Activated CD4-positive, alpha-beta T cell treated with anti-CD3 and anti-CD28 coated beads, Interleukin-2, amount 10 ng/mL, durations not matched to agents 7 days and 5 days (primary cell): ENCODE results near the gene DUSP2. TPM values are rescaled to one million over a fixed set of nuclear protein-coding genes. Genes with fewer than 3 reads are reported as not detected.

ENCODE experiments used
- CTCF ChIA-PET: fragments of 350-600 bp; sonication (Branson Sonifier 250); formaldehyde crosslinking; loops from one replicate; lab custom pipeline; 2021; ENCODE audit warnings: antibody characterized with exemption; lab: Charles Lee
- POLR2A ChIA-PET: fragments of 350-600 bp; sonication (Branson Sonifier 250); formaldehyde crosslinking; loops from one replicate; lab custom pipeline; 2021; ENCODE audit warnings: antibody characterized with exemption; lab: Charles Lee
- DNase-seq: peaks from one replicate; pipeline ENCODE4 v3.0.0-alpha.2; 2020
- H3K27ac Mint-ChIP-seq: one replicate; pipeline ENCODE4 v1.8.0; 2021; ENCODE audit warnings: mild to moderate bottlenecking, moderate library complexity, mixed read lengths
- H3K27me3 Mint-ChIP-seq: one replicate; pipeline ENCODE4 v1.8.0; 2021; ENCODE audit warnings: mixed read lengths
- H3K36me3 Mint-ChIP-seq: one replicate; pipeline ENCODE4 v1.8.0; 2021; ENCODE audit warnings: low read depth, mixed read lengths
- H3K4me1 Mint-ChIP-seq: one replicate; pipeline ENCODE4 v1.8.0; 2021; ENCODE audit warnings: mixed read lengths
- H3K4me3 Mint-ChIP-seq: one replicate; pipeline ENCODE4 v1.8.0; 2021; ENCODE audit warnings: mild to moderate bottlenecking, moderate library complexity, mixed read lengths
- H3K9me3 Mint-ChIP-seq: one replicate; pipeline ENCODE4 v1.8.0; 2021; ENCODE audit warnings: mixed read lengths
- total RNA-seq, 2 experiments: library from RNA; stranded (reverse); gene quantifications; one replicate each; pipeline ENCODE4 v1.2.3, GENCODE V29; 2021

DUSP2 gene
- total RNA-seq, 2 experiments from 2014 or later: 11.9 to 14.2 TPM

DNA sequence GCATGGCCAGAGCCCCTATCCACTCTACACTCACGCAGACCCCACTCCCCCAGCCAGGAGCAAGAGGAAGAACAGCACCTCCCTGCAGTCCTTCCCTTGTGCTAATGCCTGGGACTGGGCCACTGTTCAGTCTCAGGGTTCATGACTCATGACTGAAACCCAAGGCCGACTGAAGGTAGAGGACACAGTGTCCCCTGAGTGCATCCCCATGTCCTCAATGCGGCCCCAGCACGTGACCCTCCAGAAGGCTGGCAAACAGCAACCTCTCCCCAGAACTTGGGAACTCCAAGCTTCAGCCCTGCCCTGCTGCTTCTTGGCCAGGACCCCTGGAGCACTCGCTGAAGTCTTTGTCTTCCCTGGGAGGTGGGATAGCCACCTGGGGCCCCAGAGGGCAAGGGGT, 22.8 kb downstream of the DUSP2 start:
- Mint-ChIP-seq H3K27ac (no peak overlapping the region), H3K4me1 (peaks cover 8% of the 10 kb centered on the region), H3K27me3 (peaks cover 31% of the 10 kb centered on the region), H3K4me3 (no peak overlapping the region), H3K36me3 (no peaks in the 10 kb centered on the region), H3K9me3 (no peaks in the 10 kb centered on the region)
- DNase-seq: no peak
- ChIA-PET POLR2A (no interaction called here), CTCF (interaction anchor here (1.4 kb wide), 1 partner anchor 16 kb away, joined by 7 read pairs; the partner anchor contains the start of gene ASTL)

GRCh38 chr2:96121414-96121813, 23.8 kb downstream of the DUSP2 start:
- no peak overlapping the region for H3K4me3 Mint-ChIP-seq
- ChIA-PET POLR2A (no interaction called here), CTCF (interaction anchor here (0.6 kb wide), 1 partner anchor 149 kb away, joined by 3 read pairs; no protein-coding TSS in a partner anchor)
- no peak for DNase-seq
- H3K9me3 Mint-ChIP-seq: no peaks in the 10 kb centered on the region
- H3K36me3 Mint-ChIP-seq: no peaks in the 10 kb centered on the region
- H3K27ac Mint-ChIP-seq: no peak overlapping the region
- H3K4me1 Mint-ChIP-seq: peaks cover 10% of the 10 kb centered on the region
- H3K27me3 Mint-ChIP-seq: peaks cover 31% of the 10 kb centered on the region

DNA sequence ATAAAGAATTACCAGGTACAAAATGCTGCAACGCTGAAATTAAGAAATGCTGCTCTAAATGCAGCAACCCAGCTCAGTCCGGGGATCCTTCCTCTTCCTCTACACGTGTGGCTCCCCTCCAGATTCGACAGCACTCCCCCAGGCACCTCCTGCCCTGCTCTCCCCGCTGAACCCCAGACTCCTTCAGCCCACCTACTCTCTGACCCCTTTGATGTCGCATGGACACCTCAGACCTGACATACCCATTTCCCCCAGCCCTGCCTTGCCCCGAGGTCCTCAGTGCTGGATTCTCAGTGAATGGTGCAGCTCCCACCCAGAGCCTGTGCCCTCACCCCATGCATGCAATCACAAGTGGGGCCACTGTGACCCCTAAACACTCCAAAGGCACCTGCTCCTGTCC, 24.2 kb downstream of the DUSP2 start:
- H3K27me3 Mint-ChIP-seq: peaks cover 31% of the 10 kb centered on the region
- H3K27ac Mint-ChIP-seq: no peak overlapping the region
- H3K9me3 Mint-ChIP-seq: no peaks in the 10 kb centered on the region
- H3K4me3 Mint-ChIP-seq: no peak overlapping the region
- ChIA-PET POLR2A (no interaction called here), CTCF (interaction anchor here (0.6 kb wide), 1 partner anchor 150 kb away, joined by 3 read pairs; no protein-coding TSS in a partner anchor)
- H3K4me1 Mint-ChIP-seq: peaks cover 10% of the 10 kb centered on the region
- DNase-seq: no peak
- H3K36me3 Mint-ChIP-seq: no peaks in the 10 kb centered on the region

GRCh38 chr2:96120091-96120720, 25.0 kb downstream of the DUSP2 start:
- Mint-ChIP-seq H3K4me1 (peaks cover 17% of the 10 kb centered on the region), H3K36me3 (no peaks in the 10 kb centered on the region), H3K9me3 (no peaks in the 10 kb centered on the region), H3K27ac (peak overlapping the region; percentile 20), H3K4me3 (no peak overlapping the region), H3K27me3 (peaks cover 38% of the 10 kb centered on the region)
- ChIA-PET CTCF (interaction anchor here (1.5 kb wide), 1 partner anchor 127 kb away, joined by 3 read pairs; no protein-coding TSS in a partner anchor), POLR2A (no interaction called here)
- DNase-seq: no peak

- no peaks in the 10 kb centered on the region for H3K36me3 Mint-ChIP-seq
- peaks cover 40% of the 10 kb centered on the region for H3K27me3 Mint-ChIP-seq
- H3K27ac Mint-ChIP-seq: no peak overlapping the region
- ChIA-PET CTCF (interaction anchor here (1.5 to 3.6 kb wide), 3 partner anchors 19 to 127 kb away, joined by 3 to 26 read pairs (median 7); partner anchors contain the start of gene ASTL), POLR2A (no interaction called here)
- H3K4me3 Mint-ChIP-seq: no peak overlapping the region
- no peaks in the 10 kb centered on the region for H3K9me3 Mint-ChIP-seq
- DNase-seq: no peak
- peaks cover 17% of the 10 kb centered on the region for H3K4me1 Mint-ChIP-seq
Measured at GRCh38 chr2:96119389-96119751, 25.9 kb downstream of the DUSP2 start.

DNA sequence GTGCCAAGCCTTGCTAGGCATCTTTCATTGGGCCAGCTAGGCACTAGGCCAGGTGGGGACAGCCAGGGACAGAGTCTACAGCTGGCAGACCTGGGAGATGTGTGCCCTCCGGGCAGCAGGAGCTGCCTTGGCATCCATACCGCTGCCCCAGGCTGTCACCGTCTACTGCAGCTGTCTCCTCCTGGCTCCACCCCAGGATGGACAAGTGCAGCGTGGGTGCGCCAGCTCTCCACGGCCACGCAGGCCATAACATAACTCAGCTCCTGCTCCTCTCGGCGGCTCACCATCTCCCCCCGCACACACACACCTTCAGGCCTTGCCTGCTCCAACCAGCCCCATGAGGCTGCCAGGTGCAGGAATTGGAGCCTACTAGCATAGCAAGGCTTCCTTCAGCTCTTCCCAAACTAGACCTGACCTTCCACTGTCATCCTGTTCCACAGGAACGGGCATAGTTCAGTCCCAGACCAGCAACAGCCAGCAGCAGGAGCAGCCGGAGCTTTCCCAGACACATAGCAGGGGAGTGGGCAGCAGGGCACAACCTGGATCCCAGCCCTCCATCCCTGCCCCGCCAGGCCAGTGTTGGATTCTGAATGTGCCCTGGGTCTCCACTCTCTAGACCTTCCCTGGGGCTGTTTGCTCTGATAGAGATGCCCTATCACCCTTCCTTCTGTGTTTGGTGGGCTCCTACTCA, 26.4 kb downstream of the DUSP2 start:
- no peak overlapping the region for H3K27ac Mint-ChIP-seq

GRCh38 chr2:96117701-96118588, 27.3 kb downstream of the DUSP2 start:
- no peak for DNase-seq
- H3K36me3 Mint-ChIP-seq: no peaks in the 10 kb centered on the region

More for the DNA sequence above, 26.4 kb downstream of the DUSP2 start:
- H3K9me3 Mint-ChIP-seq: no peaks in the 10 kb centered on the region
- ChIA-PET POLR2A (no interaction called here), CTCF (interaction anchor here (1.5 to 3.6 kb wide), 5 partner anchors 19 to 126 kb away, joined by 3 to 28 read pairs (median 15); partner anchors contain the start of gene ASTL)
- peaks cover 17% of the 10 kb centered on the region for H3K4me1 Mint-ChIP-seq
- no peaks in the 10 kb centered on the region for H3K36me3 Mint-ChIP-seq
- H3K4me3 Mint-ChIP-seq: no peak overlapping the region
- no peak for DNase-seq
- peaks cover 40% of the 10 kb centered on the region for H3K27me3 Mint-ChIP-seq

GRCh38 chr2:96116879-96117533, 28.2 kb downstream of the DUSP2 start:
- Mint-ChIP-seq H3K4me1 (peaks cover 17% of the 10 kb centered on the region), H3K4me3 (peak overlapping the region; percentile 52), H3K9me3 (no peaks in the 10 kb centered on the region), H3K27ac (no peak overlapping the region), H3K36me3 (no peaks in the 10 kb centered on the region), H3K27me3 (peaks cover 40% of the 10 kb centered on the region)
- ChIA-PET CTCF (interaction anchor here (0.6 to 3.6 kb wide), 36 partner anchors 9 to 535 kb away, joined by 3 to 28 read pairs (median 4); partner anchors contain the start of genes ANKRD36C, ASTL and ITPRIPL1), POLR2A (no interaction called here)
- peak; percentile 50 for DNase-seq

More at GRCh38 chr2:96117701-96118588, 27.3 kb downstream of the DUSP2 start:
- H3K27me3 Mint-ChIP-seq: peaks cover 40% of the 10 kb centered on the region
- ChIA-PET POLR2A (no interaction called here), CTCF (interaction anchor here (0.6 to 3.6 kb wide), 20 partner anchors 12 to 534 kb away, joined by 3 to 28 read pairs (median 4); partner anchors contain the start of genes ANKRD36C and ASTL)
- H3K9me3 Mint-ChIP-seq: no peaks in the 10 kb centered on the region
- H3K4me1 Mint-ChIP-seq: peaks cover 17% of the 10 kb centered on the region
- H3K4me3 Mint-ChIP-seq: peak overlapping the region; percentile 52
- H3K27ac Mint-ChIP-seq: no peak overlapping the region

DNA sequence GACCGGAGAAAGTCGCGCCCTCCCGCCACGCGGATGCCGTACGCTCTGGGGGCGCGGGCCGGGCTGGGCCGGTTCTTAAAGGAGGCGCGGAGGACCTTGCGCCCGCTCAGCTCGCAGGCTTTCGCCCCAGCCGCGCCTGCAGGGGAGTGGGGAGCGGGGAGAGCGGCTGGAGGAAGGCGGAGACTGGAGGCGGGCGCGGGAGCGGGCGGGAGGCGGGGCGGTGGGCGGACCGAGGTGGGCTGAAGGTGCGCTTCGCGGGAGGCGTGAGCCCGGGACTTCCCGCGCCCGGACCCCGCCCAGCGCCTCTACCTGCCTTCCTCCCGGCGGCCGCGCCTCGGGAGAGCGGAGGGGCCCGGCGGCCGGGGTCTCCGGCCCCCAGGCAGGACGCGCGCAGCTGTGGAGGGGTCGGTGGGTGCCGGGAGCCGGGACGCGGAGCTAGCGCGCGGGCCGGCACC, 28.8 kb downstream of the DUSP2 start, which contains the start of gene ADRA2B:
ADRA2B (minus strand) TSS at position 148 of the 455 bp plus-strand sequence. CDS start 422 bp downstream, outside the sequence.
- ChIA-PET POLR2A (no interaction called here), CTCF (interaction anchor here (0.6 to 3.6 kb wide), 34 partner anchors 8 to 536 kb away, joined by 3 to 28 read pairs (median 4); partner anchors contain the start of genes ANKRD36C, ASTL and ITPRIPL1)
- H3K4me1 Mint-ChIP-seq: peaks cover 17% of the 10 kb centered on the region
- H3K27ac Mint-ChIP-seq: peak within 1 kb of the TSS; percentile 50
- peak within 1 kb of the TSS; percentile 68 for H3K4me3 Mint-ChIP-seq
- no peaks in the 10 kb centered on the region for H3K9me3 Mint-ChIP-seq
- DNase-seq: peak; percentile 70
- H3K27me3 Mint-ChIP-seq: peaks cover 35% of the 10 kb centered on the region
- no peaks in the 10 kb centered on the region for H3K36me3 Mint-ChIP-seq

- CTCF ChIA-PET: interaction anchor here (0.9 to 3.6 kb wide), 9 partner anchors 8 to 106 kb away, joined by 3 to 28 read pairs (median 5); partner anchors contain the start of gene ASTL
- H3K27ac Mint-ChIP-seq: no peak overlapping the region
- no peaks in the 10 kb centered on the region for H3K36me3 Mint-ChIP-seq
- H3K9me3 Mint-ChIP-seq: no peaks in the 10 kb centered on the region
- POLR2A ChIA-PET: no interaction called here
- H3K4me3 Mint-ChIP-seq: peak overlapping the region; percentile 68
- H3K4me1 Mint-ChIP-seq: peaks cover 17% of the 10 kb centered on the region
- no peak for DNase-seq
- H3K27me3 Mint-ChIP-seq: peaks cover 29% of the 10 kb centered on the region
Measured at GRCh38 chr2:96115631-96116423, 29.4 kb downstream of the DUSP2 start.
